Panc1 (cell line): ENCODE data around the gene PRODH2.

ENCODE experiments used
- POLR2AphosphoS5 ChIP-seq: IDR thresholded peaks from 2 replicates; pipeline ENCODE4 v1.6.1; 2012; ENCODE audit warnings: mild to moderate bottlenecking, low read depth, low read length, moderate library complexity
- SIN3A ChIP-seq: IDR thresholded peaks from 2 replicates; pipeline ENCODE4 v1.6.1; 2012; ENCODE audit warnings: low read depth, mild to moderate bottlenecking, low read length, moderate library complexity, borderline replicate concordance; ENCODE audit not compliant: insufficient read depth
- TF ChIP-seq, protein P1 (sequence below), 2 experiments: IDR thresholded peaks; 2 replicates each; pipeline ENCODE4 v1.6.1; 2011 to 2012; ENCODE audit warnings: low read depth in 2 of 2, control low read depth in 1 of 2, low read length in 1 of 2, mild to moderate bottlenecking in 1 of 2, moderate library complexity in 1 of 2; ENCODE audit not compliant: insufficient read depth in 1 of 2
- TF ChIP-seq, protein P2 (sequence below): fragments of 450-650 bp; IDR thresholded peaks from 2 replicates; pipeline ENCODE4 v1.5.1; 2017; ENCODE audit warnings: mild to moderate bottlenecking

DNA sequence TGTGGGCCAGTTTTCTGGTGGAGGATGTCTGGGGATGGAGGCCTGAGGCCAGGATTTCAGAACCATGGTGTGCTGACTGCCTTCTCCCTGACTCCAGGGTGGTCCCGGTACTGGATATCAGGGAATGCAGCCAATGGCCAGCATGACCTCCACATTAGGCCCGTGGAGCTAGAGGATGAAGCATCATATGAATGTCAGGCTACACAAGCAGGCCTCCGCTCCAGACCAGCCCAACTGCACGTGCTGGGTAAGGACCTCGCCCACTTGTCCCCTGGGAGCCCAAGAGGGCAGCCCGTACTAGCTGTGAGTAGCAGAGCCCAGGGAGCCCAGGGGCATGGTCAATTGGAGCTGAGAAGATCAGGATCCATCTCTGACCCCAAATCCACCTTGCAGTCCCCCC lies 45.7 kb upstream of the PRODH2 start:
- TF ChIP-seq SIN3A (no peak), POLR2AphosphoS5 (no peak)
- TF ChIP-seq, protein P1, sequence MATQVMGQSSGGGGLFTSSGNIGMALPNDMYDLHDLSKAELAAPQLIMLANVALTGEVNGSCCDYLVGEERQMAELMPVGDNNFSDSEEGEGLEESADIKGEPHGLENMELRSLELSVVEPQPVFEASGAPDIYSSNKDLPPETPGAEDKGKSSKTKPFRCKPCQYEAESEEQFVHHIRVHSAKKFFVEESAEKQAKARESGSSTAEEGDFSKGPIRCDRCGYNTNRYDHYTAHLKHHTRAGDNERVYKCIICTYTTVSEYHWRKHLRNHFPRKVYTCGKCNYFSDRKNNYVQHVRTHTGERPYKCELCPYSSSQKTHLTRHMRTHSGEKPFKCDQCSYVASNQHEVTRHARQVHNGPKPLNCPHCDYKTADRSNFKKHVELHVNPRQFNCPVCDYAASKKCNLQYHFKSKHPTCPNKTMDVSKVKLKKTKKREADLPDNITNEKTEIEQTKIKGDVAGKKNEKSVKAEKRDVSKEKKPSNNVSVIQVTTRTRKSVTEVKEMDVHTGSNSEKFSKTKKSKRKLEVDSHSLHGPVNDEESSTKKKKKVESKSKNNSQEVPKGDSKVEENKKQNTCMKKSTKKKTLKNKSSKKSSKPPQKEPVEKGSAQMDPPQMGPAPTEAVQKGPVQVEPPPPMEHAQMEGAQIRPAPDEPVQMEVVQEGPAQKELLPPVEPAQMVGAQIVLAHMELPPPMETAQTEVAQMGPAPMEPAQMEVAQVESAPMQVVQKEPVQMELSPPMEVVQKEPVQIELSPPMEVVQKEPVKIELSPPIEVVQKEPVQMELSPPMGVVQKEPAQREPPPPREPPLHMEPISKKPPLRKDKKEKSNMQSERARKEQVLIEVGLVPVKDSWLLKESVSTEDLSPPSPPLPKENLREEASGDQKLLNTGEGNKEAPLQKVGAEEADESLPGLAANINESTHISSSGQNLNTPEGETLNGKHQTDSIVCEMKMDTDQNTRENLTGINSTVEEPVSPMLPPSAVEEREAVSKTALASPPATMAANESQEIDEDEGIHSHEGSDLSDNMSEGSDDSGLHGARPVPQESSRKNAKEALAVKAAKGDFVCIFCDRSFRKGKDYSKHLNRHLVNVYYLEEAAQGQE (IDR thresholded peaks at IDR 0.05; ENCODE audit: insufficient read depth in 1 of 2, low read depth in 2 of 2, low read length in 1 of 2), result no peak
- TF ChIP-seq, protein P2, sequence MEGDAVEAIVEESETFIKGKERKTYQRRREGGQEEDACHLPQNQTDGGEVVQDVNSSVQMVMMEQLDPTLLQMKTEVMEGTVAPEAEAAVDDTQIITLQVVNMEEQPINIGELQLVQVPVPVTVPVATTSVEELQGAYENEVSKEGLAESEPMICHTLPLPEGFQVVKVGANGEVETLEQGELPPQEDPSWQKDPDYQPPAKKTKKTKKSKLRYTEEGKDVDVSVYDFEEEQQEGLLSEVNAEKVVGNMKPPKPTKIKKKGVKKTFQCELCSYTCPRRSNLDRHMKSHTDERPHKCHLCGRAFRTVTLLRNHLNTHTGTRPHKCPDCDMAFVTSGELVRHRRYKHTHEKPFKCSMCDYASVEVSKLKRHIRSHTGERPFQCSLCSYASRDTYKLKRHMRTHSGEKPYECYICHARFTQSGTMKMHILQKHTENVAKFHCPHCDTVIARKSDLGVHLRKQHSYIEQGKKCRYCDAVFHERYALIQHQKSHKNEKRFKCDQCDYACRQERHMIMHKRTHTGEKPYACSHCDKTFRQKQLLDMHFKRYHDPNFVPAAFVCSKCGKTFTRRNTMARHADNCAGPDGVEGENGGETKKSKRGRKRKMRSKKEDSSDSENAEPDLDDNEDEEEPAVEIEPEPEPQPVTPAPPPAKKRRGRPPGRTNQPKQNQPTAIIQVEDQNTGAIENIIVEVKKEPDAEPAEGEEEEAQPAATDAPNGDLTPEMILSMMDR, result no peak
